Erythroblast (primary cell): ENCODE measurements around the gene ADIPOR2.

Experiments used
- GATA1 ChIP-seq: IDR thresholded peaks from 2 replicates; pipeline ENCODE4 v1.6.1; 2011; ENCODE audit warnings: low read depth, mild to moderate bottlenecking, control low read depth, low read length, moderate library complexity
- POLR2A ChIP-seq: IDR thresholded peaks from 2 replicates; pipeline ENCODE4 v1.6.1; 2011; ENCODE audit warnings: mild to moderate bottlenecking, low read length

- TF ChIP-seq POLR2A = no peak
- TF ChIP-seq GATA1 = no peak
These were observed 40.5 kb upstream of the ADIPOR2 start for GRCh38 chr12:1650260-1650977.
